H1 (cell line): Measurements from ENCODE around the gene PASD1. TPM values are rescaled to one million over a fixed set of nuclear protein-coding genes. Genes with fewer than 3 reads are reported as not detected.

Experiments used
- CTCF ChIA-PET: fragments of 300-600 bp; sonication (Branson Sonifier 250); formaldehyde crosslinking; loops from one replicate; lab custom pipeline; 2021; ENCODE audit not compliant: partially characterized antibody; lab: Charles Lee
- POLR2A ChIA-PET: fragments of 300-600 bp; sonication (Branson Sonifier 250); formaldehyde crosslinking; loops from one replicate; lab custom pipeline; 2021; ENCODE audit warnings: inconsistent platforms; ENCODE audit not compliant: partially characterized antibody; lab: Charles Lee
- DNase-seq, 2 experiments: peaks; one replicate each; pipeline versions ENCODE4 v3.0.0 to v3.0.0-alpha.2; 2010 to 2022; ENCODE audit warnings: low spot score in 2 of 2, low read depth in 1 of 2, mixed read lengths in 1 of 2
- FAIRE-seq: peaks from 2 replicates; lab custom pipeline; 2011; peaks lifted over from hg19 to GRCh38; lab: Jason Lieb, UNC
- H2AFZ ChIP-seq: 2 replicates; pipeline ENCODE4 v1.8.1; 2012; ENCODE audit warnings: low read length, inconsistent platforms
- H2AK5ac ChIP-seq: 2 replicates; pipeline ENCODE4 v1.6.1; 2013; ENCODE audit warnings: low read depth, low read length
- H2BK120ac ChIP-seq: replicated peaks from 2 replicates; pipeline ENCODE3; 2013; ENCODE audit warnings: low read depth, low read length, inconsistent platforms
- H2BK12ac ChIP-seq: 2 replicates; pipeline ENCODE4 v1.6.1; 2013; ENCODE audit warnings: low read depth, low read length
- H2BK15ac ChIP-seq: 2 replicates; pipeline ENCODE4 v1.6.1; 2013; ENCODE audit warnings: low read length
- H2BK20ac ChIP-seq: 2 replicates; pipeline ENCODE4 v1.6.1; 2013; ENCODE audit warnings: low read length
- H2BK5ac ChIP-seq: 2 replicates; pipeline ENCODE4 v1.6.1; 2013; ENCODE audit warnings: low read depth, low read length
- H3K14ac ChIP-seq: 2 replicates; pipeline ENCODE4 v1.6.1; 2013; ENCODE audit warnings: inconsistent platforms; ENCODE audit not compliant: insufficient read length
- H3K18ac ChIP-seq: 2 replicates; pipeline ENCODE4 v1.6.1; 2013; ENCODE audit warnings: low read length; ENCODE audit errors: extremely low read depth
- H3K23ac ChIP-seq: 2 replicates; pipeline ENCODE4 v1.6.1; 2013; ENCODE audit warnings: inconsistent platforms; ENCODE audit not compliant: insufficient read length
- H3K23me2 ChIP-seq: 2 replicates; pipeline ENCODE4 v1.6.1; 2013; ENCODE audit warnings: low read depth, low read length
- H3K27ac ChIP-seq: 2 replicates; pipeline ENCODE4 v1.6.1; 2011; ENCODE audit warnings: low read depth, low read length, inconsistent platforms
- H3K27me3 ChIP-seq, 4 experiments: replicated peaks in 1 of 4; 1 replicate in 1 of 4; 2 replicates in 3 of 4; pipeline versions ENCODE4 v1.6.1 to v1.8.1; 2011 to 2013; ENCODE audit warnings: low read length in 3 of 4, mild to moderate bottlenecking in 3 of 4, inconsistent platforms in 2 of 4, mixed read lengths in 2 of 4, moderate library complexity in 1 of 4; ENCODE audit not compliant: control insufficient read depth in 3 of 4, insufficient read depth in 3 of 4; ENCODE audit errors: extremely low read depth in 1 of 4
- H3K36me3 ChIP-seq, 4 experiments: 2 replicates each; pipeline versions ENCODE4 v1.6.1 to v1.8.1; 2011 to 2013; ENCODE audit warnings: mild to moderate bottlenecking in 4 of 4, low read length in 3 of 4, moderate library complexity in 2 of 4, control low read depth in 1 of 4, inconsistent platforms in 1 of 4; ENCODE audit not compliant: insufficient read depth in 4 of 4, control insufficient read depth in 2 of 4
- H3K4ac ChIP-seq: replicated peaks from 2 replicates; pipeline ENCODE3; 2013; ENCODE audit warnings: low read length, low read depth, mixed read lengths, inconsistent platforms; ENCODE audit not compliant: insufficient read length
- H3K4me1 ChIP-seq, 4 experiments: replicated peaks in 1 of 4; 1 replicate in 1 of 4; 2 replicates in 3 of 4; pipeline versions ENCODE4 v1.6.1 to v1.8.1; 2011 to 2013; ENCODE audit warnings: low read length in 3 of 4, inconsistent platforms in 2 of 4, mixed read lengths in 1 of 4; ENCODE audit not compliant: insufficient read depth in 4 of 4, control insufficient read depth in 3 of 4
- H3K4me2 ChIP-seq, 2 experiments: 2 replicates each; pipeline versions ENCODE4 v1.6.1 to v1.8.1; 2011 to 2013; ENCODE audit warnings: low read depth in 2 of 2, low read length in 2 of 2, control low read depth in 1 of 2, inconsistent platforms in 1 of 2, mild to moderate bottlenecking in 1 of 2; ENCODE audit not compliant: insufficient read depth in 1 of 2
- H3K4me3 ChIP-seq, 4 experiments: fragments of 200-600, 300-600 bp in 1 of 4; sonication (generic), shearing (Covaris generic), sonication (Bioruptor Twin) in 1 of 4; 2 replicates each; pipeline versions ENCODE4 v1.5.1 to v1.8.1; 2011 to 2016; ENCODE audit warnings: low read length in 4 of 4, low read depth in 3 of 4, control low read depth in 2 of 4, inconsistent platforms in 2 of 4, mild to moderate bottlenecking in 2 of 4, mixed read lengths in 1 of 4, moderate library complexity in 1 of 4; ENCODE audit not compliant: insufficient read depth in 2 of 4; ENCODE audit errors: extremely low read depth in 1 of 4
- H3K56ac ChIP-seq: replicated peaks from 2 replicates; pipeline ENCODE3; 2013; ENCODE audit warnings: low read depth, mild to moderate bottlenecking, mixed read lengths, low read length, inconsistent platforms; ENCODE audit not compliant: insufficient read length
- H3K79me1 ChIP-seq: 2 replicates; pipeline ENCODE4 v1.6.1; 2013; ENCODE audit warnings: low read depth, low read length, control low read depth
- H3K79me2 ChIP-seq, 2 experiments: 2 replicates each; pipeline versions ENCODE4 v1.6.1 to v1.8.1; 2012 to 2013; ENCODE audit warnings: low read length in 2 of 2, mild to moderate bottlenecking in 2 of 2, inconsistent platforms in 1 of 2; ENCODE audit not compliant: insufficient read depth in 2 of 2, control insufficient read depth in 1 of 2
- H3K9ac ChIP-seq, 4 experiments: replicated peaks in 1 of 4; 1 replicate in 1 of 4; 2 replicates in 3 of 4; pipeline versions ENCODE4 v1.6.1 to v1.8.1; 2011 to 2013; ENCODE audit warnings: low read depth in 3 of 4, low read length in 3 of 4, control low read depth in 2 of 4, mild to moderate bottlenecking in 2 of 4, moderate library complexity in 2 of 4, inconsistent platforms in 1 of 4; ENCODE audit errors: extremely low read depth in 1 of 4
- H3K9me3 ChIP-seq, 2 experiments: 2 replicates each; pipeline versions ENCODE4 v1.6.1 to v1.8.1; 2012 to 2013; ENCODE audit warnings: mild to moderate bottlenecking in 2 of 2, moderate library complexity in 2 of 2, control low read depth in 1 of 2, inconsistent platforms in 1 of 2, low read depth in 1 of 2, low read length in 1 of 2, mixed read lengths in 1 of 2; ENCODE audit not compliant: insufficient read depth in 2 of 2
- H4K20me1 ChIP-seq, 2 experiments: replicated peaks in 1 of 2; 2 replicates each; pipeline versions ENCODE3 to v1.8.1; 2011 to 2013; ENCODE audit warnings: inconsistent platforms in 2 of 2, low read length in 2 of 2, mild to moderate bottlenecking in 1 of 2; ENCODE audit not compliant: insufficient read depth in 2 of 2, control insufficient read depth in 1 of 2
- H4K5ac ChIP-seq: 2 replicates; pipeline ENCODE4 v1.6.1; 2013; ENCODE audit warnings: low read length, low read depth, mixed read lengths, inconsistent platforms; ENCODE audit not compliant: insufficient read length
- H4K8ac ChIP-seq: 2 replicates; pipeline ENCODE4 v1.8.0; 2013; ENCODE audit warnings: mild to moderate bottlenecking, moderate library complexity, low read length, inconsistent platforms; ENCODE audit not compliant: insufficient read depth; ENCODE audit errors: extremely low read depth
- H4K91ac ChIP-seq: replicated peaks from 2 replicates; pipeline ENCODE3; 2013; ENCODE audit warnings: low read length, mixed read lengths, inconsistent platforms; ENCODE audit not compliant: insufficient read length
- ASH2L ChIP-seq: fragments of 200-600, 300-600 bp; sonication (generic); IDR thresholded peaks from one replicate; pipeline ENCODE4 v1.7.1; 2017; ENCODE audit warnings: low read length
- BRCA1 ChIP-seq: IDR thresholded peaks from 2 replicates; pipeline ENCODE4 v1.6.1; 2012; ENCODE audit warnings: low read depth, low read length, improper control_type of control experiment
- CTBP2 ChIP-seq: IDR thresholded peaks from 2 replicates; pipeline ENCODE4 v1.7.0; 2011; ENCODE audit warnings: borderline replicate concordance, mild to moderate bottlenecking, moderate library complexity, mixed read lengths, low read length; ENCODE audit not compliant: insufficient read depth, insufficient read length
- EGR1 ChIP-seq: IDR thresholded peaks from 2 replicates; pipeline ENCODE4 v1.6.1; 2011; ENCODE audit warnings: low read depth, low read length, borderline replicate concordance
- EZH2 ChIP-seq: fragments of 200-600 bp; sonication (generic); IDR thresholded peaks from 2 replicates; pipeline ENCODE4 v1.7.1; 2012; ENCODE audit warnings: low read depth, mild to moderate bottlenecking, moderate library complexity, low read length, inconsistent platforms; ENCODE audit not compliant: severe bottlenecking
- GTF2F1 ChIP-seq: IDR thresholded peaks from 2 replicates; pipeline ENCODE4 v1.6.1; 2012; ENCODE audit warnings: low read depth, low read length, improper control_type of control experiment, borderline replicate concordance
- KDM4A ChIP-seq: IDR thresholded peaks from one replicate; pipeline ENCODE4 v1.7.1; 2012; ENCODE audit warnings: low read depth, mild to moderate bottlenecking, moderate library complexity, low read length, inconsistent platforms; ENCODE audit not compliant: severe bottlenecking
- SP1 ChIP-seq: IDR thresholded peaks from 2 replicates; pipeline ENCODE4 v1.6.1; 2011; ENCODE audit warnings: low read depth, low read length
- SP2 ChIP-seq: IDR thresholded peaks from 2 replicates; pipeline ENCODE4 v1.6.1; 2012; ENCODE audit warnings: mild to moderate bottlenecking, low read length, inconsistent platforms
- polyA plus RNA-seq, 7 experiments: library from polyadenylated mRNA; depleted of rRNA in 3 of 7; stranded (reverse) in 5 of 7; unstranded in 2 of 7; fragments of >200 nt in 5 of 7; fragments of 200-250 nt in 2 of 7; gene quantifications; 1 replicate in 5 of 7; 2 replicates in 1 of 7; 4 replicates in 1 of 7; pipeline versions ENCODE4 v1.2.1 to v1.2.3, GENCODE V29; 2011 to 2013; ENCODE audit warnings: missing spikeins in 2 of 7, mixed read lengths in 2 of 7
- total RNA-seq: library from RNA; stranded (reverse); fragmentation: NEBNext Ultra II Directional; extraction: Animal tissue kit (Norgen Biotek cat#: 25700); gene quantifications from 2 replicates; pipeline ENCODE4 v1.2.1, GENCODE V29; 2021
- TF ChIP-seq, protein P1 (sequence below): IDR thresholded peaks from 2 replicates; pipeline ENCODE4 v1.6.1; 2012; ENCODE audit warnings: low read length, inconsistent platforms
- TF ChIP-seq, protein P2 (sequence below): IDR thresholded peaks from 2 replicates; pipeline ENCODE4 v1.6.1; 2011; ENCODE audit warnings: low read depth, mild to moderate bottlenecking, low read length; ENCODE audit not compliant: insufficient read depth

Gene PASD1
- total and polyA plus RNA-seq, 2 of the 8 experiments (the other 6 are each of a cell fraction or from before 2014, with no cell fraction given) = 0.03 to 0.09 TPM

DNA sequence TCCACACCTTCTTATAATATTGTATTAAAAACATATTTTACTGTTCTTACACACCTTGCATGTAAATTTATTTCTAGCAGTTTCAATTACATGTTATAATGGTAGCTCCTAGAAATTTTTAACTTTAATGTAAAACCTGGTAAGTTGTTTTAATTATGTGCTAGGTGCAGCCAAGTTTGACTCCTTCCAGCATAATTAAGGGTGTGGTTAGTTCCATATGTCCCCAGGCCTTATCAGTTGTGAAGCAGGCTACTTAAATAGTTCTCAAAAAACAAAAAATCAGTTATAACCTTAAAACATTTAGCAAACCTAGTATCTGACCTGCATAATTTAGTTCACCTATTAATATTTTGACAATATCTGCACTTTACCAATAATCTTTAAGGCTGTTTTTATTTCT, 26.9 kb upstream of the PASD1 start:
- Histone ChIP-seq H2BK120ac (no peak overlapping the region), H3K23ac (no peak overlapping the region), H3K4me1 (peaks cover 0 to 2% (median 0%) of the 10 kb centered on the region in 4 experiments; a peak in 1 of 7 replicates), H3K27me3 (no peaks in the 10 kb centered on the region), H4K91ac (no peak overlapping the region), H4K5ac (no peak overlapping the region), H4K20me1 (no peaks in the 10 kb centered on the region), H3K36me3 (no peaks in the 10 kb centered on the region), H3K79me1 (no peaks in the 10 kb centered on the region), H2BK15ac (no peak overlapping the region), H2AK5ac (no peak overlapping the region), H2BK12ac (no peak overlapping the region), H3K79me2 (no peaks in the 10 kb centered on the region), H3K4me2 (no peak overlapping the region), H3K4me3 (no peak overlapping the region), H3K9ac (no peak overlapping the region), H2BK20ac (no peak overlapping the region), H3K9me3 (0 out of 4 replicates have a peak, but pooled peaks cover 0 to 3% of the 10 kb centered on the region in 2 experiments), H2BK5ac (no peak overlapping the region), H2AFZ (no peak overlapping the region), H3K18ac (no peak overlapping the region), H3K56ac (no peak overlapping the region), H3K27ac (no peak overlapping the region), H3K14ac (no peak overlapping the region), H3K23me2 (no peaks in the 10 kb centered on the region), H3K4ac (no peak overlapping the region), H4K8ac (no peak overlapping the region)
- CTCF ChIA-PET = interaction anchor here (1.0 to 1.5 kb wide), 2 partner anchors 9 to 144 kb away, joined by 3 to 4 read pairs; no protein-coding TSS in a partner anchor
- DNase-seq = no peak
- POLR2A ChIA-PET = interaction anchor here (1.3 kb wide), 1 partner anchor 9 kb away, joined by 4 read pairs; no protein-coding TSS in a partner anchor
- no peak for FAIRE-seq
- TF ChIP-seq KDM4A (no peak), EGR1 (no peak), SP2 (no peak), EZH2 (no peak), CTBP2 (no peak), ASH2L (no peak), BRCA1 (no peak), SP1 (no peak), GTF2F1 (no peak)
- TF ChIP-seq, protein P1, sequence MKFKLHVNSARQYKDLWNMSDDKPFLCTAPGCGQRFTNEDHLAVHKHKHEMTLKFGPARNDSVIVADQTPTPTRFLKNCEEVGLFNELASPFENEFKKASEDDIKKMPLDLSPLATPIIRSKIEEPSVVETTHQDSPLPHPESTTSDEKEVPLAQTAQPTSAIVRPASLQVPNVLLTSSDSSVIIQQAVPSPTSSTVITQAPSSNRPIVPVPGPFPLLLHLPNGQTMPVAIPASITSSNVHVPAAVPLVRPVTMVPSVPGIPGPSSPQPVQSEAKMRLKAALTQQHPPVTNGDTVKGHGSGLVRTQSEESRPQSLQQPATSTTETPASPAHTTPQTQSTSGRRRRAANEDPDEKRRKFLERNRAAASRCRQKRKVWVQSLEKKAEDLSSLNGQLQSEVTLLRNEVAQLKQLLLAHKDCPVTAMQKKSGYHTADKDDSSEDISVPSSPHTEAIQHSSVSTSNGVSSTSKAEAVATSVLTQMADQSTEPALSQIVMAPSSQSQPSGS = no peak
- TF ChIP-seq, protein P2, sequence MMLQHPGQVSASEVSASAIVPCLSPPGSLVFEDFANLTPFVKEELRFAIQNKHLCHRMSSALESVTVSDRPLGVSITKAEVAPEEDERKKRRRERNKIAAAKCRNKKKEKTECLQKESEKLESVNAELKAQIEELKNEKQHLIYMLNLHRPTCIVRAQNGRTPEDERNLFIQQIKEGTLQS = no peak
